Central memory CD4-positive, alpha-beta T cell (primary cell): Measurements from ENCODE around the gene ASGR2.
A peak's percentile ranks its signal among the peaks of the same experiment; 100 is the strongest.
"Not testable (repeated sequence)": the region's sequence is repeated elsewhere in the genome, so short reads cannot be mapped to it uniquely, and the experiment has no call there.

Experiments used
- DNase-seq: peaks from one replicate; pipeline ENCODE4 v3.0.0; 2022

Gene ASGR2

DNA sequence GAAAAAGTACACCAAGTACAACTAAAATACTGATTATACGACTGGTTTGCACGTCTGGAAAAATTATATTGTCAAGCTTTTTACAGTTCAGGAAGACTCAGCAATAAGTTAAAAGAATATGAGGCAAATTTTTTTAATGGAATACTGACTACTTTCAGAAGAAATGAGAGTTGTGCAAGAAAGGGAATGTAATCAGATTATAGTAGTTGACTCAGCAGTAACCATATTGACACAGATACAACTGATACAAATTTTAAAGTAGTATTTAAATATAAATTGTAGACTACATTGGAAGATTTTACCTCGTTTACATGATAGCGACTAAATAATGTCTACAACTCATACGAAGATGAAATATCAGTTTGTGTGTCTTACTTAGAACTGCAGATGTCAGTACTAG is 16.7 kb downstream of the ASGR2 start:
- DNase-seq: no peak

DNA sequence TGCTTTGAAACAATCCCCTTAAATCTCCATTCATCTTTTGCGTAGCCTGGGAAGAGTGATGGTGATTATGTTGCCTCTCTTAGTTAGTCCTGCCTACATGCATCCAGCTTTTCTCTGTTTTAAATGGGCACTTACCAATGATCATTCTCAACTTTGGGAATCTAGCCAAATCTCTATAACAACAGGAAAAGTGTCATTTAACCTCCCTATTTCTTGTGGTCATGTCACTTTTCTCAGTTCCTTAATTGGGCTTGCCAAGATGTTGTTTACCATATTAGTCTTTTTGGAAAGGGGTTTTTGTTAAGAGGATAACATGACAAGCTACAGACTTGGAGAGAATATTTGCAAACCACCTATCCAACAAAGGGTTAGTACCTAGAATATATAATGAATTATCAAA is 19.0 kb downstream of the ASGR2 start:
- no peak for DNase-seq

DNA sequence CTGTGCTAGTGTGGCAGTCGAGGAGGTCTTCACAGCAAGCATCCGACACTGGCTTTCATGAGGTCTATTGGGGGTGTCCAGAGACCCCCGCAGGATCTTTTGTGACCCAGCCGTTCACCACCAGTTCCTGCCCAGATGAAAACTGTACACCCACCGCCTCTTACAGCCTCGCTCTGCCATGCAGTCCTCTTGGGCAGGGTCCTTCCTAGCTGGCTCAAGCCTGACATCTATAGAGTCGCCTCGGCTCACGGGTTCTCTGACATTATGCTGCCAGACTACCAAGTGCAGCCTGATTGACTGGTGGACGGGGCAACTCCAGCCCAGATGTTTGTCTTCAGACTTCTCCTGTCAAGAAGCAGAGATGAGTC is 20.0 kb downstream of the ASGR2 start:
- no peak for DNase-seq

DNA sequence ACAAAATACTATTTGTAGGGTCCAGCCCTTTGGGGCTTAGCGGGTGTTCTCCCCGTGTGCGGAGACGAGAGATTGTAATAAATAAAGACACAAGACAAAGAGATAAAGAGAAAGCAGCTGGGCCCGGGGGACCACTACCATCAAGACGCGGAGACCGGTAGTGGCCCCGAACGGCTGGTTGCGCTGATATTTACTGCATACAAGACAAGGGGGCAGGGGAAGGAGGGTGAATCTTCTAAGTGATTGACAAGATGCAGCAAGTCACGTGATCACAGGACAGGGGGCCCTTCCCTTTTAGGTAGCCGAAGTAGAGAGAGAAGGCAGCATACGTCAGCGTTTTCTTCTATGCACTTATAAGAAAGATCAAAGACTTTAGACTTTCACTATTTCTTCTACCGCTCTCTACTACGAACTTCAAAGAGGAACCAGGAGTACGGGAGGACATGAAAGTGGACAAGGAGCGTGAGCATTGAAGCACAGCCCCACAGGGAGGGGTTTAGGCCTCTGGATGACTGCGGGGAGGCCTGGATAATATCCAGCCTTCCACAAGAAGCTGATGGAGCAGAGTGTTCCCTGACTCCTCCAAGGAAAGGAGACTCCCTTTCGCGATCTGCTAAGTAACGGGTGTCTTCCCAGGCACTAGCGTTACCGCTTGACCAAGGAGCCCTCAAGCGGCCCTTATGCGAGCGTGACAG is 23.2 kb downstream of the ASGR2 start:
- DNase-seq: peak; percentile 29

GRCh38 chr17:7089570-7089969 is 25.1 kb downstream of the ASGR2 start:
- not testable (repeated sequence) for DNase-seq

GRCh38 chr17:7088442-7088841 is 26.2 kb downstream of the ASGR2 start:
- DNase-seq: not testable (repeated sequence)

GRCh38 chr17:7084088-7084487 is 30.5 kb downstream of the ASGR2 start:
- no peak for DNase-seq

DNA sequence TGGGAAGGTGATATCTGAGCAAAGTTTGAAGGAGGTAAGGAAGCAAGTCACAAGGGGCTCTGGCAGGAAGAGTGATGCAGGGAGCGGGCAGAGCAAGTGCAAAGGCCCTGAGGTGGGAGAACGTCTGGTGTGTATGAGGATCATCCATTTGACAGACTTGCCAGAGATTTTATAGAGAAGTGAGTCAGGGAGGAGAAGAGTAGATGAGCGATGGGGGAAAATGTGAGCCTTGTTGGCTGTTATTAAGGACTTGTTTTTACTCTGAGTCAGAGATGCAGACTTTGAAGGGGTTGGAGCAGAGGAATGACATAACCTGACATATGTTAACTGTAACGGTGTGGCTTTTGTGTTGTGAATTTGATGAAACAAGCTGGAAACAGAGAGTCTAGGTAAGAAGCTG is 31.0 kb downstream of the ASGR2 start:
- no peak for DNase-seq

- DNase-seq: peak; percentile 28
Observed at GRCh38 chr17:7081341-7082062, 33.1 kb downstream of the ASGR2 start.

DNA sequence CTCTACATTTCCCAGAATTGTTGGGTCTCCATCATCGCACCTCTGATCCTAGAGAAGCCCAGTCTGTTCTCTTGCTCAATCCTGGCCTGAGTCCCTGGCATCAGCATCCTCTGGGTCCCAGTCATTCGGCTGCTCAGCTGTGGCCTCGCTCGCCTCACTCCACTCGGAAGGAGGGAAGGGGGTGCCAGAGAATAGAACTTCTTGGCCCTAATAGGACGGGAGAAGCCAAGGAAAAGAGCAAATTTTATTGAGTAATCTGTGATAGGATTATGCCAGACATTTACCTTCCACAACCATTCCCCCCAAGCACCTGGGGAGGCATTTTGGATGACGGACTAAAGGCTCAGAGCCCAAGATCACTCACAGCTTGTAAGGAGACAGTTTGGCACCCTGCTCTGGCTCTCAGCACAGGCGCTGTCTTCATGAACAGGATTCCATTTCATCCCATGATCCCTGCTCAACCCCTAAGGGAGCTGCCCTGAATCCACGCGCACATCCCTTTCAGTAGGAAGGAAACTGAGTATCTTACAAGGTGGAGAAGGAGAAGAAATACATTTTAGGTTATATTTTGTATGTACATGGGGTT is 34.1 kb downstream of the ASGR2 start:
- DNase-seq: no peak

DNA sequence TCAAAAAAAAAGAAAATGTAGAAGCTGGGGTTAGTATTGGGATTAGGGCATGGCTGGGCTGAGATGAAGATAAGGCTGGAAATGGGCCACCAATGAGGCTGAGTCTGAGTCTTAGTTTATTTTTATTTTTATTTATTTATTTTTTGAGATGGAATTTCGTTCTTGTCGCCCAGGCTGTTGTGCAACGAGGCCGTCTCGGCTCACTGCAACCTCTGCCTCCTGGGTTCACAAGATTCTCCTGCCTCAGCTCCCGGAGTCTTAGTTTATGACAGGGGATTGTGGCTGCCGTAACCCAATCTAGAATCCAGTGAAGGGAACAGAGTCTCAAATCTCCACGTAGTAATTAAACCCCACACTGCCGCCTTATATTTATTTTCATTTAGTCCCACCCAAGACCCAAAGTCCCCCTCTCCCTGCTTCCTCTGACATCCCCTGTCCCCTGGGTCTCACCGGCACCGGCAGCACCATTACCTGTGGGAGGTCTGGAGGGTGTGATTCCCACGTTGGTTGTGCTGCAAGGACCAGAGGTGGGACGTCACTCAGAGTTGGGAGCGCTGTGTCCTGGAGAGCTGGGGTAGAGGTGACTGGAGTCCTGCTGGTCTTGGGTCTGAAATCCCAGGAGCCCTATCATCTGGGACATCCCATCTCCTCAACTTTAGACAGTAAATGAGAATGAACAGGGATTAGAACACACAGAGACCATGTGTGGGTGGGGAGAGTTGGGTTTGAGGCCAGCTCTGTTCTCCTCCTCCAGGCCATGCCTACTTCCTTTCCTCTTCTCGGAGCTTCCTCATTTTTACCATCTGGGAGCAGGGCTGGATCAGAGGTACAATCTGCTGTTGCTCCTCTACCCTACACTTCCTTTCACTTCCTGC is 34.8 kb downstream of the ASGR2 start, which contains the start of gene CLEC10A:
CLEC10A (minus strand) TSS at position 671 of the 875 bp plus-strand sequence. CDS start 1,439 bp downstream, outside the sequence.
- no peak for DNase-seq

DNA sequence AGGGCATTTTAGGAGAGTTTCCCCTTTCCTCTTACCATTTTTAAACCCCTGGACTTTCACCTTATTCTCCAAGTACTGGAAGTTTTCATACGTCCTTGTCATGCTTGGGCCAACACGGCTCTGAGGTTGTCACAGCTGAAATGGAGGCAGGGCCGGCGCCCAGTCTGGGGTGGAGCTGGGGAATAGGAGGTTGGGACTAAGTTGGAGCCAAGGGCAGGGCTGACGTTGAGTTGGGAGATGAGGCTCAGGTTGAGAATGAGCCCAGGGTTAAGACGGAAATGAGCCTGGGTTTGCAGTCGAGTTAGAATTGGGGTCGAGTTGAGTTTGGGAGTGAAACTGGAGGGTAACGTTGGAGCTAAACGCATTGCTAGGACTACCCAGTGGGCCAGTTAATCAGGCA is 35.9 kb downstream of the ASGR2 start:
- DNase-seq: no peak

- DNase-seq: no peak
Observed at GRCh38 chr17:7077911-7078546, 36.6 kb downstream of the ASGR2 start.

DNA sequence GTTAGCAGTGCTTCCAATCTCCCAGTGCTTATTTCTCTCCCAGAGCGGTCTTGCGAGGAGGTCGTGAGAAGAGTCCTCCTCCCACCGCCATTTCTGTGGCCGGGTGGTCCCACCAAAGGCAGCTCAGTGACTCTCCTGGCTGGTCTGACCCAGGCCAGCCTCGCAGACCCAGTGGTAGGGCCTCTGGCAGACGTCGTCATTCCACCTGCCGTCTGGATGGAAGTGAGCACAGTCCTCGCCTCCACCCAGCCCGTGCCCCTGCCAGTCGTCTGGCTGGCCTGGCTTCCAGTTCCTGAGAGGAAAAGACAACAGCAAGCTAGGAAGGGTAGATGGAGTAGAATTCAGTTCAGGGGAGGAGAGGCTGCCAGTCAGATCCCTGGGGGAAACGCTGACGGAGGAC is 39.7 kb downstream of the ASGR2 start:
- DNase-seq: no peak

- no peak for DNase-seq
Observed at GRCh38 chr17:7072406-7072805, 42.2 kb downstream of the ASGR2 start.

- no peak for DNase-seq
Observed at GRCh38 chr17:7070712-7071111, 43.9 kb downstream of the ASGR2 start.

- no peak for DNase-seq
Observed at GRCh38 chr17:7068268-7068667, 46.4 kb downstream of the ASGR2 start.

DNA sequence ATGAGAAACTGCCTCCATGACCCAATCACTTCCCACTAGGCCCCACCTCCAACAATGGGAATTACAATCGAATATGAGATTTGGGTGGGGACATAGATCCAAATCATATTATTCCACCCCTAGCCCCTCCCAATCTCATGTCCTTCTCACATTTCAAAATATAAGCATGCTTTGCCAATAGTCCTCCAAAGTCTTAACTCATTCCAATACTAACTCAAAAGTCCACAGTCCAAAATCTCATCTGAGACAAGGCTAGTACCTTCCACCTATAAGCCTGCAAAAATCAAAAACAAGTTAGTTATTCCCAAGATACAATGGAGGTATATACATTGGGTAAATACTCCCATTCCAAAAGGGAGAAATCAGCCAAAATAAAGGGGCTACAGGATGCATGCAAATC is 47.4 kb downstream of the ASGR2 start:
- no peak for DNase-seq

- no peak for DNase-seq
Observed at GRCh38 chr17:7064261-7064660, 50.4 kb downstream of the ASGR2 start.

DNA sequence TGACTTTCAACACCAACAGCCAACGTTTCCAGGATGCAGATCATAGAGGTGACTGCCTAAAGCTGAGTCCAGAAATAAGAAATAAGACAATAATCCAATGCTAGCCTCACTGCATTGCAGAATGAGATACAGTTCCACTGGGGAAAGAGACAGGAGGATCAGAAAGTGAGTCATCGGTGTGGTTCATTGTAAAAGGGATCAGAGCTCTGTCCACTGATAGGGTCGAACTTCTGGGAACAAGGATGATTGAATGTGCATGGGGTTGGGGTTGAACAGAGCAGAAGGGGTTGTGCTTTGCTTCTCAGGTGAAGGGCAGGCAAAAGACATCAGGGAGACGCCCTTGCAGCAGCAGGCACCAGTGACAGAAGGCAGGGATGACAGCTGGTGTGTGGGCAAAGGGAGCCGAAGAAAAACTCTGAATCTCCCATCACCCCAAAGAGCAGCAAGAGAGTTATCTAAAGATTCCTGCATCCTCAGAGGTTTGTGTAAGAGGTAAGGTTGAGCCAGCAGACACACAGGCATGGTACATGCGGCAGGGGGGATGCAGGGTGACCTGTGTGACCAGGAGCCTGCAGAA is 51.0 kb downstream of the ASGR2 start:
- no peak for DNase-seq

DNA sequence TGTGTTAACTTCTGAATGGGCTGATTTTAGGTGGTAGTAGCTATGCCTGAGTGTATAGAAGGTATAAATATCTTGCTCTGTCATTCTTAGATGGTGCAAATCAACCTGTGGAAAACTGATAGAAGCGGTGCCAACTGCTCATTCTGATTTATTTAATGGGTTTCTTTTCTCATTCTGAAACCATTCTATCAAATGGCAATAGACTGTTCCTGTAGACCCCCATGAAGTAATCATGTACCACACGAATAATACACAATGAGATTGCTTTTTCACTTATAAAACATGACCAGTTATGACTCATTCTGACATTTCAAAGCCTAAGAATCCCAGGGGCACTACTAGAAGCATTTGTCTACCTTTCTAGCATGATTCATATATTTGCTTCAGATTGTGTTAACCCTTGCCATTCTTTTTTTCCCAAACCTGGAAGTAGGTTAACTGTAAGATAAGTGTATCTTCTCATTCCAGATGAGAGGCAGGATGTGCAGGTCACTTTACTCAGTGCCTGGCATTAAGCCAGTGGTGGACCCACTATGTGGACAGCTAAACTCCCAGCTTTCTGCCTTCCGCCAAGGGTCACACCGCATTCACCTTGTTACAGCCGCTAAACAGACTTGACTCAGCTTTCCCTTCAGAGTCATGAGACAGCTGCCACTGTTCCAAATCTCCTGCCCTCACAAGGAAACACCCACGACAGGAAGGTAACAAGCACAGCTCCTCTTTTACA is 54.3 kb downstream of the ASGR2 start:
- no peak for DNase-seq
